HL-60 (cell line): ENCODE data around the gene KLHL25.
A peak's percentile ranks its signal among the peaks of the same experiment; 100 is the strongest.

Experiments used
- DNase-seq, 2 experiments: peaks; one replicate each; pipeline ENCODE4 v3.0.0-alpha.2; 2010 to 2020; ENCODE audit warnings: low read depth in 1 of 2, low spot score in 1 of 2
- H3K27ac ChIP-seq: fragments of 250-450 bp; sonication (Bioruptor Pico); replicated peaks from 2 replicates; pipeline ENCODE4 v1.5.1; 2020; ENCODE audit warnings: mild to moderate bottlenecking, moderate library complexity
- H3K27me3 ChIP-seq: fragments of 250-450 bp; sonication (Bioruptor Pico); 2 replicates; pipeline ENCODE4 v1.5.1; 2021; ENCODE audit warnings: mild to moderate bottlenecking, moderate library complexity; ENCODE audit not compliant: insufficient read depth, poor library complexity, severe bottlenecking
- H3K4me3 ChIP-seq: replicated peaks from 2 replicates; pipeline ENCODE4 v1.5.1; 2011; ENCODE audit warnings: mild to moderate bottlenecking, control low read depth, low read length; ENCODE audit not compliant: insufficient read depth
- GABPA ChIP-seq: IDR thresholded peaks from 2 replicates; pipeline ENCODE4 v1.6.1; 2012; ENCODE audit warnings: low read depth
- POLR2AphosphoS5 ChIP-seq: IDR thresholded peaks from 2 replicates; pipeline ENCODE4 v1.6.1; 2012; ENCODE audit warnings: low read depth
- SPI1 ChIP-seq: IDR thresholded peaks from 2 replicates; pipeline ENCODE4 v1.6.1; 2012; ENCODE audit warnings: low read depth, mild to moderate bottlenecking, borderline replicate concordance
- TF ChIP-seq, protein P1 (sequence below): IDR thresholded peaks from 2 replicates; pipeline ENCODE4 v1.6.1; 2012; ENCODE audit warnings: low read depth; ENCODE audit not compliant: insufficient replicate concordance
- TF ChIP-seq, protein P2 (sequence below): IDR thresholded peaks from one replicate; pipeline ENCODE4 v1.5.1; 2011; ENCODE audit warnings: low read length, control low read depth, inconsistent platforms; ENCODE audit not compliant: insufficient read depth

Gene KLHL25

DNA sequence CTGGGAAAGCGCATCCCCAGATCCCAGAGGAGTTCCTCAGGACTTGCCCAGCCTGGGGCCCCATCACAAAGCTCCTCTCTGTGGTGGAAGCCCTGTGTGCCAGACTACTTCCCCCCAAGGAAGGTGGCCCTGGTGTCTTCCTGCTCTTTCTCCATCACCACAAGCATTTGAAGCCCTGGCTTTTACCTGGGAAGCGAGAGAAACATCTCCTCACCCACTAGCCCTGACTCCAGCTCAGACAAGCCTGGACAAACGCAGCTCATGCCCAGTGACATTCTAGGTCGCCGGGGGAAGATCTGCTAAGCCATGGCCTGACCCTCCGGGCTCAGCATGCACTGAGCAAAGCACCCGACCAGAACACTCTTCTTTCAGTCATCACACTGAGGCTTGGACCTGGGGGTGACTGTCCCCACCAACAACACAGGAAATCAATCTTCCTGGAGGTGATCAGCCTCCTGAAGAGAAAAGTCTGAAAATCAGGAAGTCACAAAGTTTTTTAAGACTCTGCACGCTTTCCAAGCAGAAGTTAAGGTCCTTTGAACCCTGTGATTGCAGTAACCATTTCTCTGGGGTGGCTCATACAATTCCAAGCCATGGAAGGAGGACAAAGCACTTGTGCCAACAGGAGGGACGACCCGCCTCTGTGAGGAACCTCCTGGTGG lies 40.8 kb downstream of the KLHL25 start:
- no peak for DNase-seq
- no peak overlapping the region for H3K27ac ChIP-seq
- TF ChIP-seq, protein P1, sequence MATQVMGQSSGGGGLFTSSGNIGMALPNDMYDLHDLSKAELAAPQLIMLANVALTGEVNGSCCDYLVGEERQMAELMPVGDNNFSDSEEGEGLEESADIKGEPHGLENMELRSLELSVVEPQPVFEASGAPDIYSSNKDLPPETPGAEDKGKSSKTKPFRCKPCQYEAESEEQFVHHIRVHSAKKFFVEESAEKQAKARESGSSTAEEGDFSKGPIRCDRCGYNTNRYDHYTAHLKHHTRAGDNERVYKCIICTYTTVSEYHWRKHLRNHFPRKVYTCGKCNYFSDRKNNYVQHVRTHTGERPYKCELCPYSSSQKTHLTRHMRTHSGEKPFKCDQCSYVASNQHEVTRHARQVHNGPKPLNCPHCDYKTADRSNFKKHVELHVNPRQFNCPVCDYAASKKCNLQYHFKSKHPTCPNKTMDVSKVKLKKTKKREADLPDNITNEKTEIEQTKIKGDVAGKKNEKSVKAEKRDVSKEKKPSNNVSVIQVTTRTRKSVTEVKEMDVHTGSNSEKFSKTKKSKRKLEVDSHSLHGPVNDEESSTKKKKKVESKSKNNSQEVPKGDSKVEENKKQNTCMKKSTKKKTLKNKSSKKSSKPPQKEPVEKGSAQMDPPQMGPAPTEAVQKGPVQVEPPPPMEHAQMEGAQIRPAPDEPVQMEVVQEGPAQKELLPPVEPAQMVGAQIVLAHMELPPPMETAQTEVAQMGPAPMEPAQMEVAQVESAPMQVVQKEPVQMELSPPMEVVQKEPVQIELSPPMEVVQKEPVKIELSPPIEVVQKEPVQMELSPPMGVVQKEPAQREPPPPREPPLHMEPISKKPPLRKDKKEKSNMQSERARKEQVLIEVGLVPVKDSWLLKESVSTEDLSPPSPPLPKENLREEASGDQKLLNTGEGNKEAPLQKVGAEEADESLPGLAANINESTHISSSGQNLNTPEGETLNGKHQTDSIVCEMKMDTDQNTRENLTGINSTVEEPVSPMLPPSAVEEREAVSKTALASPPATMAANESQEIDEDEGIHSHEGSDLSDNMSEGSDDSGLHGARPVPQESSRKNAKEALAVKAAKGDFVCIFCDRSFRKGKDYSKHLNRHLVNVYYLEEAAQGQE = no peak
- TF ChIP-seq SPI1 (peak; percentile 67; the same call in 1 of the 2 replicates), POLR2AphosphoS5 (no peak), GABPA (no peak)
- no peak overlapping the region for H3K4me3 ChIP-seq
- no peaks in the 10 kb centered on the region for H3K27me3 ChIP-seq

GRCh38 chr15:85753261-85753660 lies 41.5 kb downstream of the KLHL25 start:
- no peak for DNase-seq
- H3K4me3 ChIP-seq = no peak overlapping the region
- H3K27ac ChIP-seq = no peak overlapping the region
- H3K27me3 ChIP-seq = no peaks in the 10 kb centered on the region
- TF ChIP-seq SPI1 = no peak
- TF ChIP-seq, protein P2, sequence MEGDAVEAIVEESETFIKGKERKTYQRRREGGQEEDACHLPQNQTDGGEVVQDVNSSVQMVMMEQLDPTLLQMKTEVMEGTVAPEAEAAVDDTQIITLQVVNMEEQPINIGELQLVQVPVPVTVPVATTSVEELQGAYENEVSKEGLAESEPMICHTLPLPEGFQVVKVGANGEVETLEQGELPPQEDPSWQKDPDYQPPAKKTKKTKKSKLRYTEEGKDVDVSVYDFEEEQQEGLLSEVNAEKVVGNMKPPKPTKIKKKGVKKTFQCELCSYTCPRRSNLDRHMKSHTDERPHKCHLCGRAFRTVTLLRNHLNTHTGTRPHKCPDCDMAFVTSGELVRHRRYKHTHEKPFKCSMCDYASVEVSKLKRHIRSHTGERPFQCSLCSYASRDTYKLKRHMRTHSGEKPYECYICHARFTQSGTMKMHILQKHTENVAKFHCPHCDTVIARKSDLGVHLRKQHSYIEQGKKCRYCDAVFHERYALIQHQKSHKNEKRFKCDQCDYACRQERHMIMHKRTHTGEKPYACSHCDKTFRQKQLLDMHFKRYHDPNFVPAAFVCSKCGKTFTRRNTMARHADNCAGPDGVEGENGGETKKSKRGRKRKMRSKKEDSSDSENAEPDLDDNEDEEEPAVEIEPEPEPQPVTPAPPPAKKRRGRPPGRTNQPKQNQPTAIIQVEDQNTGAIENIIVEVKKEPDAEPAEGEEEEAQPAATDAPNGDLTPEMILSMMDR = no peak
- no peak for TF ChIP-seq POLR2AphosphoS5
- TF ChIP-seq, protein P1 = no peak
- TF ChIP-seq GABPA = no peak

DNA sequence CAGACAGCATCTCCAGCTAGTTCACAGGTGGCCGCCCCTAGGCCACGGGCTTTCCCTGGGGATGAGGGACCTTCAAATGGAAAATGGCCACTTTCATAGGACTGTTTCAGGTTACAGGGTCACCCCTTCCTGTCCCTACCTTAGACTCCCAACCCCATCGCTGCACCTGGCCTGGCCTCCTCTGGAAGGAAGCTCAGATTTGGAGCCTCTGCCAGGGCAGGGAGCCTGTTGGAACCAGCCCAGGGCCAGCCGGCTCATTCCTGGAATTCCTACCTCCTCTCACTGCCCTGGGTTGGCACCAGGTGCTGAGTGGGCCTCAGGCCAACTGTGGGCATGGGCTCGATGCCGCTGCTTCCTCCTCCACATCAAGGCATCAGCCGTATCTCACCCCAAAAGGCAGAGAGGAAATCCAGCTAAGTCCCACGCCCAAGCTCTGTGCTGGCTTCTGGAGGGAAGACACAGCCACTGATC lies 42.2 kb downstream of the KLHL25 start:
- Histone ChIP-seq H3K27me3 (no peaks in the 10 kb centered on the region), H3K27ac (no peak overlapping the region), H3K4me3 (no peak overlapping the region)
- DNase-seq = no peak
- no peak for TF ChIP-seq POLR2AphosphoS5
- TF ChIP-seq GABPA = no peak
- TF ChIP-seq, protein P1 = no peak
- TF ChIP-seq, protein P2 = no peak
- no peak for TF ChIP-seq SPI1
